HG03175 (cell line): ENCODE measurements around the gene ZNF593OS.

Experiments used
- ATAC-seq: cut with Tn5 transposase; IDR thresholded peaks from one replicate; pipeline ENCODE4 v1.9.1; 2021; ENCODE audit warnings: mild to moderate bottlenecking, moderate library complexity; ENCODE audit not compliant: unreplicated experiment

Gene ZNF593OS

DNA sequence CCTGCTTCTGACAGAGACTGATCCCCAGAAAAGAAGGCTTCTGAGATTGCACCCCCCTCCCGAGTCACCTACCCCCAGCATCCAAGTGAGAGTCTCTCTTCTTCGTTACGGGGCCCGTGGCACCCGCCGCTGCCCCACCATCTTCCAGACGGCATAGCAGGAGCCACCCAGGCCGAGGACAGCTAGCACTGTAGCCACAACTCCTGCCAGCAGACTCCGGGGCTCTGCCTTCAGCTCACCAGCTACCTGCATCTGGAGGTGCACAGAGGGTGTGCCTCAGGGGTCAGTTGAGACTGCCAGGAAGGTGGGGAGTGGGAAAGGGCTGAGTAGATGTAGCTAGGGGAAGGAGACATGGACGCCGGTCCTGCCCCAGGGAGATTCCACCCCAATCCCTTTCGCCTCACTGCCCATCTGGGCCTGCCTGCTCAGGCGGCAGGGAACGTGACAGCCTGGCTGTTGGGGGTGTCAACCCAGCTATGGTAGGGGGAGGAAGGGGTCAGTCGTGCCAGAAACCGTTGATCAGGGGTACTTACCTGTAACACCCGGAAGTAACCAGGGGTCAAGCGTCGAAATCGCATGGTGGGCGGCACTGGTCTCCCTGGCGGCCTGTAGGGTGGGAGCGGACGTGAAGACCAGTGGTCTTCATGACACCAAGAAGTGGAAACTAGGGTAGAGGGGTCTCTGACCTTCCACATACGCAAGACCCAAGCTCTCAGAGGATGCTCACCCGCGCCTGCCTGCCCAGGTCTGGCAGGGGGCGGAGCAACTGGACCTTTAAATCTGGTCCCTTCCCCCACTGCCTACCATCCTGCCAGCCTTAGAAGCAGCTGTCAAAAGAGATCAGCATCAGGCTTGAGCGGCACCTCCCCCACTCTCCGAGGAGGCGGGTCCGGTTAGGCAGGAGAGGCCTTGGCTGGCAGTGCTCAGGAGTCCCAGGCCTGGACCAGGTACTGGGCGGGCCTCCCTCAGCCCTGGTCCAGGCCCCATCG, at the start of gene ZNF593OS:
Gene ZNF593OS (minus strand): TSS at position 749 of the 989 bp plus-strand sequence. CDS start 171 bp downstream, at position 578.
- no peak for ATAC-seq

DNA sequence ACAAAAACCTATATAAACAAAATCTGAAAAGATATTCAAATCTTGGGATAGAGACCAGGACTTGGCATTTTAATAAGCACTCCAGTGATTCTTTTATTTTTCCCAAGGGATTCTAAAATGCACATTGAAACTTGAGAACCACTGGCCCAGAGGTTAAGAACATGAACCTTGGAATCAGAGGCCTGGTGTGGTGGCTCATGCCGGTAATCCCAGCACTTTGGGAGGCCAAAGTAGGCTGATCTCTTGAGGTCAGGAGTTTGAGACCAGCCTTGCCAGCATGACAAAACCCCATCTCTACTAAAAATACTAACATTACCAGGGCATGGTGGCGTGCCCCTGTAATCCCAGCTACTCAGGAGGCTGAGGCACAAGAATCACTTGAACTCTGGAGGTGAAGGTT, 49.5 kb upstream of the ZNF593OS start:
- no peak for ATAC-seq

DNA sequence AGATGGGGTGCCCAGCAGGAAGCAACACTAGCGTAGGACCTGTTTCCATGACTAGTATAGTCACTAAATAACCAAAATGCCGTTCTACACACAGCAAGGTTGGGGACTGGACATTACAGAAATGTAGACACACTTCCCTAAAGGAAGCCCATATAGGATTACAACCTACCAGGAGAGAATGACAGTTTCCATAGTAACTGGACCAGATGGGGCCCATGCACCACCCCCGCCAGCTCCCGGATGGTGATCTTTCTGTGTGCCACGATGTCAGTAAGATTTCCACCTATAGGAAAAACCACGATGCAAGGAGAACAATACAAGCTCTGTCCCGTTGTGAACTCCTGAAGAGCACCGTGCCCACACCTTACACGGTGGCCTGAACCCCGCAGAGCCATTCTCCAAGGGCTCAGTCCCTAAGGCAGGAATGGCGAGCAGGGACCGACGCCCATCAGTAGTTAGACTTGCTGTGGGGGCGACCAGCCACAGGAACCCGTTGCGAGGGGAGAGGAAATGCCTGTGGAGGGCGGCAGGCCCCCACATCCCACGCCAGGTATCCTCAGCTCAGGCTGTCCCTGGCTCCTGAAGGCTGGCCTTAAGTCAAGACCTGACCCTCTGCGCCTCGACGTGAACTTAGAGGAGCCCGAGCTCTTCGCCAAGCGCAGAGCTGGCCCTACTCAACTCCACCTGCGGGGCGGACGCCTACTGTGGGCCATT, 48.7 kb upstream of the ZNF593OS start:
- ATAC-seq: no peak

DNA sequence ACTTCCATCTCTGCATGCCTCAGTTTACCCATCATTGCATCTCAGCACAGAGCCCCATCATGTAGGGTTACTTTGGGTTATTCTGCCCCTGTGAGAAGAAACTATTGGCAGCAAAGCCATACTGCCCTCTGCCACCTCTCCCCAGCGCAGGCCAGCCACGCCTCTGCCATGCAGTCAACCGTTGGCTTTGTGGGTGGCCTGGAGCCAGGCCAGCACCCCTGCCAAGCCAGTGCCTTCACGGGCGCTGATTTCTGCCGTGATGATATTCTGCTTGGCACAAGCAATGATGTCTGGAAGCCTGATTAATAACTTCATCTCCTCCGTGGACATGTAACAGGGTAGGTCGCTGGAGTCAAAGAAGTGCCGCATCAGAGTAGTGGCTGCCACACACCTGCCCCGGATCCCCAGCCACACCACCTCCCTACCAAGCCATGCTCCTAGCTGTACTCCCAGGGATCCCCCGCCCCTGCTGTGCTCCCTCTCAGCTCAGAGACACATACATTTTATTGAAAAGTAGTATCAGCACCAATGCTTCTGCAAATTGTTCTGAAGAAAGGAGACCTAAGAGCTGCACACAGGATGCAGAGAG, 47.4 kb upstream of the ZNF593OS start:
- no peak for ATAC-seq

DNA sequence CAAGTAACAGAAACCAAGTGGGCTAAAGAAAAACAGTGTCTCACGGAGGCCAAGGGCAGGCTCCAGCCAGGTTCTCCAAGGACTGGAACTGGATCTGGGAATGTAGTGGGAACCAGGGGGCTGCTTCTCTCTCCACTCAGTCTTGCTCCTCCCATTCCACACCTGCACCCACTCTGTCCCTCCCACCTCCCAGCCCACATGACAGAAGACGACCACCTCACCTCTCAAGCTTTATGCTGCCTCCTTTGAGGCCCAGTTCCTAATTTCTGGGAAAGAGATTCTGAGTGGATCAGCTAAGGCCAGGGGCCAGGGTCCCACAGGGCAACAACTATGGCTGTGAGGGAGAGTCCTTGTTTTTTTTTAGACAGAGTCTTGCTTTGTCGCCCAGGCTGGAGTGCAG, 43.6 kb upstream of the ZNF593OS start:
- ATAC-seq: no peak

DNA sequence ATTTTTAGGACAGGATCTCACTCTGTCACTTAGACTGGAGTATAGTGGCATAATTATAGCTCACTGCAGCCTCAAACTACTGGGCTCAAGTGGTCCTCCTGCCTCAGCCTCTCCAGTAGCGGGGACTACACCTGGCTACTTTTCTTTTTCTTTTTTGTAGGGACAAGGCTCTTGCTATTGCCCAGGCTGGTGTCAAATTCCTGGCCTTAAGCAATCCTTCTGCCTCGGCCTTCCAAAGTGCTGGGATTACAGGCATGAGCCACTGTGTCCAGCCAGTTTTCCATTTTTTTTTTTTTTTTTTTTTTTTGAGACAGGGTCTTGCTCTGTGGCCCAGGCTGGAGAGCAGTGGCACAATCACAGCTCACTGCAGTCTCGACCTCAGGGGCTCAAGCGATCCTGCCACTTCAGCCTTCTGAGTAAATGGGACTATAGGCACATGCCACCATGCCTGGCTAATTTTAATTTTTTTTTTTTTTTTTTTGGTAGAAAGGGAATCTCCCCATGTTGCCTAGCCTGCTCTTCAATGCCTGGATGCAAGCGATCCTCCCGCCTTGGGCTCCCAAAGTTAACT, 41.8 kb upstream of the ZNF593OS start:
- no peak for ATAC-seq

DNA sequence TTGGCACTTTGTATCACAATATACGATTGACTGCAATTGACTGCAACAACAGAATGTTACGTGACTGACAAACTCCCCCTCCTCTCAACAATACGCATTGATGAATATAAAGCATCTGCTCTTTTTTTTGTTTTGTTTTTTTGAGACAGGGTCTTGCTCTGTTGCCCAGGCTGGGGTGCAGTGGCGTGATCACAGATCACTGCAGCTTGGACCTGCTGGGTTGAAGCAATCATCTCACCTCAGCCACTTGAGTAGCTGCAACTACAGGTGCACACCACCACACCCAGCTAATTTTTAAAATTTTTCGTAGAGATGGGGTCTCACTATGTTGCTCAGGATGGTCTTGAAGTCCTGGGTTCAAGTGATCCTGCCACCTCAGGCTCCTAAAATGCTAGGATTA, 41.1 kb upstream of the ZNF593OS start:
- no peak for ATAC-seq

DNA sequence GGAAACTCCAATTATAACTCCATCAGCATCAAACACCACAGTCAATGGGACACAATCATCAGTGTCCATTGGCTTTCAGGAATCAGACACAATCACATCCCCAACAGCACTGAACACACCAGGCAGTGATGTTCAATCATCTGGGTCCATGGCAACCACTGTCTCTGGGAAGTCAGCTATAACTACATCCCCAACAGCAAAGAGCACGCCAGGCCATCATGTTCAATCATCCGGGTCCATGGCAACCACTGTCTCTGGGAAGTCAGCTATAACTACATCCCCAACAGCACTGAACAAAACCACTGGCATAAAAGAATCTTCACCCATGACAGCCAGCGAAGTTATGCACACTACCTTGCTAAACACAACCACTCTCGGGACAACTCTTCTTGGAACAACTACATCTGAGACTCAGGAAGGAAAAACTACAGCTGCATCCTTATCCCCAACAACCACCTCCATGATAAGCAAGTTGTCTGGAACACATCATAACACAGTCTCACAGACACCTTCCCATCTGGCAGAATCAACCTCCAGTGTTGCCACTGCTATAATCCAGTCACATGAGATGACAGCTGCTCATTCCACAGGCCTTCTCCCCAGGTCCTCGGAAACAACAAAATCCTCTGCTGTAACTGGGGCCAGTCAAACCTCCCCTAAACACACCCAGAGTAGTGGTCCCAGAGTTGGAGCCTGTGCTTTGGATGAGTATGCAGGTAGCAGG, 38.7 kb upstream of the ZNF593OS start:
- ATAC-seq: no peak

DNA sequence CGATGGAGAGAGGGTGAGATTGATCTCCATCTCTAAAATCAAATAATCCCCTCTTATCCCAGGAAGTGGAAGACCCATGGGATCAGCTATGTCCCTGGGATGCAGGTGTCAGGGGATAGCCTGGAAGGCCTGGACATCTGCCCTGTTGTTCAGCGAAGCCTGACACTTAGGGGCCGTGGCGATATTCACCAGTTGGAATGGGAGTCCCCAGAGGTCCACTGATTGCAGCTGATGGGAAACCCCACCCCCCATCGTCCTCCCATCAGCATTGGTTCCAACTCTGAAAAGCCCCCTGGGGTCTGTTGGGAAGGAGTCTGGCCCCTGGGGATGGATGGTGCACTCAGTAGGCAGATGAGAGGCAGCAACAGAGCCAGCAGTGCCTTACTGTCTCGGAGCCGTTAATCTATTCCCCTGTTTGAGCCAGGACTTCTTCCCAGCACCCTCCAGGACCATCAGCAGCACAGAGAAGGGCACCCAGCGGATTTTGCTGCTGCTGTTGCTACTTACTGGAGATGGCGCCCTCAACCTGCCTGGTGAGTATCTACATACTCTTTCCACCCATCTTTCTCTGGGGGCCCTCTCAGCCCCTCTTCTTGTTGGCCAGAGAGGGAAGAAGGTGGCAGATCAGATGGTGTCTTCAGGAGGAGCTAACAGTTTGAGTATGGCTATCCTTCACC, 32.1 kb upstream of the ZNF593OS start:
- no peak for ATAC-seq

DNA sequence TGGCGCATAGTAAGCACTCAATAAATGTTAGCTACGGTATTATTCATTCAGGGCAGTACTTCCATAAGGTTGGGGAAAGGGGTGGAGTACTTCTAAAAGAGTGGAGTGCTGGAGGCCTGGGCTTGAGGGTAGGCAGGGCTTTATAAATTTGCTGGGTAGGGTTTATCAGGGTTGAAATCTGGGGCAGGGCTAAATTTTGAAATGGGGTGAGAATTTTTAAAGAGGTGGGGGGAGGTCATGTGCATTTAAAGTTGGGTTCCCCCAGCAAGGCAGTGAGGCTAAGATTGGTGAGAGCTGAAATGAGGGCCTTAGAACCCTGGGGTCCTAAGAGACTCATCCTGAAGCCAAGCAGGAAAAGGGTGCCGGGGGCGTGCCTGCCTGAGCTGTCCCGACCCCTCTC, 28.8 kb upstream of the ZNF593OS start:
- no peak for ATAC-seq

DNA sequence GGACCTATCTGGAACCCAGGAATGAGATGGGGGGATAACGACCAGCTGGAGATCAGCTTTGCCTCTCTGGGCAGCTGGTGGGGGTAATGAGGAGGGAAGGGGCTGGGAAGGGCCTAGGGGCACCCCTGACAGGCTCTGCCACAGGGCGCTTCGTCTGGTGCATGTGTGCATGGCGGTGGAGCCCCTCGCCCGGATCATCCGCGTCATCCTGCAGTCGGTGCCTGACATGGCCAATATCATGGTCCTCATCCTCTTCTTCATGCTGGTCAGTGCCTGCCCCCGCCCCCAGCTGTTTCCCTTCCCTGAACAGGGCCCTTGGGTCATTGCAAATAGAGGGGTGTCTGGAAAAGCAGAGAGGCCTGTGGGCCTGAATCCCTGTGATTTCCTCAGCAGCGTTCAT, 26.2 kb upstream of the ZNF593OS start:
- no peak for ATAC-seq

DNA sequence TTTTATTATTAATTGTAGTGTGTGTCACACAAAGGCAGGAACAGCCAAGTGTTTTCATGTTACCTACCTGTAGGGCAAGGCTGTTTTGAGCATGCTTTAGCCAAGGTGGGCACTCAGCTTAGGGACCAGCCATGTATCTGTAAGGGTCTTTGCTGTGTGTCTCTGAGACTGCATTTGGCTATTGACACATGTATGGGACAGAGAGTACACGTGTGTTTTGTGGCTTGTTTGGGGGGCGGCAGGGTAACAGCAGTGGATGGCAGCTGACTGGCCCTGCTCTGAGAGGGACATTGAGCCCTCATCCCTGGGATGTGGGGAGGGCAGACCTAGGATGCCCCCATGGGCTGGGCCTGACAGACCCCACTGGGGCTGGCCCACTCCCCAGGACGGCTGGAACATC, 25.7 kb upstream of the ZNF593OS start:
- ATAC-seq: no peak

DNA sequence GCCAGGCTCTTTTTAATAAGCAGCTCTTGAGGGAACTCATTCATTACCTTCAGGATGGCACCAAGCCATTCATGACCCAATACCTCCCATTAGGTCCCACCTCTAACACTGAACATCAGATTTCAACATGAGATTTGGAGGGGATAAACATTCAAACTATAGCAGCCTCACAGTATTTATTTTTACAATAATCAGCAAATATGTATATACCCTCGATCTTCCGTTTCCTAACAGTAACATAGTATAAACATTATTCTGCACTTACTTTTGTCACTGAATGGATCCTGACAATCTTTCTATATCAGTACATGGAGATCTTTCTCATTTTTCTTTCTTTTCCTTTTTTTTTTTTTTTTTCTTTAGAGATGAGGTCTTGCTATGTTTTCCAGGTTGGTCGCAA, 24.2 kb upstream of the ZNF593OS start:
- ATAC-seq: no peak

DNA sequence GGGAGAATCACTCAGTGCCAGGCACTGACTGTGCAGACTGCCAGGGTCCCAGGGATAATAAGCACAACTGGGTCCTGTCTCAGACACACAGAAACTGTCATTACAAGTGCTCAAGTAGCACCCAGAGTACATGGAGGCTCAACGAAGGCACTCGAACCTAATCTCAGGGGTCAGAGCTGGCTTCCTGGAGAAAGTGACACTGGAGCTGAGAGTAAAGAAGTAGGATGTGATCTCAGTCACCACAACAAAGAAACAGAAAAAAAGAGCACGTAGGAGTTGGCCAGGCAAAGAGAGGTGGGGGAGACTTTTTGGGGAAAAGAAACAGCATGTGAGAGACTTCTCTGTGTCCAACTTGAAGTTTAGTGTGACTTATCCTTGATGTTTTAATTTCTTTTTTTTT, 20.1 kb upstream of the ZNF593OS start:
- no peak for ATAC-seq

DNA sequence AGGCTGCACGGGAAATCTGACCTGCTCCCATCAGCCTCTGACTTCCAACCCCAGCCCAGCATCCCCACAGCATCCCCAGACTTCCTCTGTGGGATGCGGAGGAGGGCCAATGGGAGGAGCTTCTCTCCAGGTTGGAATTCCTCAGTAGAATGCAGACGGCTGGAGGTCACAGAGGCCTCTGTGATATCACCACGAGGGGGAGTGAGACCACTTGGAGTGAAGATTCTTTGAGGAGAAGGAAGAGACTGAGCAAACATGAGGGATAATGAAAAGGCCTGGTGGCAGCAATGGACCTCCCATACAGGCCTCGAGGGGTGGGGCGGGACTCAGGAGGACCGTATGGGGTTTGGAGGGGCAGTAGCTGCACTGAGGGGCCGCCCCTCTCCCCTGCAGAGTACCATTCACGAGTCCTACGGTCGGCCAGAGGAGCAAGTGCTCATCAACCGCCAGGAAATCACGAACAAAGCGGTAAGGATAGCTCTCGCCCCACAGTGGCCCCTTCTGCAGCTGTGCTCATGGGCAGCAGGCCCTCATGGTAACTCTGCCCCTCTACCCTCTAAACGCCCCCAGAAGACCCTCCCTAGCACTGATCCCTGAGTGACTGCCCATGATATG, 18.8 kb upstream of the ZNF593OS start, which contains the start of gene CATSPER4:
Gene CATSPER4 (plus strand): TSS at position 230 of the 615 bp plus-strand sequence. CDS start 26 bp downstream, at position 256.
- no peak for ATAC-seq

DNA sequence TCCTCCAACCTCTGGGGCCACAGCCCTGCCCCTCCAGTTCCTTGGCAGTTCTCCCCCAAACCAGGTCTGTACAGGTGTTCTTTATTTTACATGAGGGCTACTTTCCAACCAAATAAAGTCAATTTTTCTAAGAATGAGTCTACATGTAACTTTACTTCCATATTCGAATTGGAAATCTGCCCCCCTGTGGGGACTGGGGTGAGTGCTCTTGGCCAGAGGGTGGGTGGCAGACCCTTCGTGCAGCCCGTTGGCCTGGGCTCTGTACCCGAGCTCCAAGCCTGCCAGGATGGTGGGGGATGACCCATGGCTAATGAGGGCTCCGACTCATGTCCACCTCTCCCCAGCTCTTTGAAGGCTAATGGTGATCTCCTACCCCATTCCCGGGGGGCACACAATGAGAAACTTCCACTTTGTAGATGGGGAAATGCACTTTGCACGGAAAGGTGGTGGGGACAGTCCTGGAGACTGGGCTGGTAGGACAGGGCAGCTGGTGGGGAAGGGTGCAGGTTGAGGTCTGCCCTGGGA, 18.2 kb upstream of the ZNF593OS start:
- ATAC-seq: no peak

DNA sequence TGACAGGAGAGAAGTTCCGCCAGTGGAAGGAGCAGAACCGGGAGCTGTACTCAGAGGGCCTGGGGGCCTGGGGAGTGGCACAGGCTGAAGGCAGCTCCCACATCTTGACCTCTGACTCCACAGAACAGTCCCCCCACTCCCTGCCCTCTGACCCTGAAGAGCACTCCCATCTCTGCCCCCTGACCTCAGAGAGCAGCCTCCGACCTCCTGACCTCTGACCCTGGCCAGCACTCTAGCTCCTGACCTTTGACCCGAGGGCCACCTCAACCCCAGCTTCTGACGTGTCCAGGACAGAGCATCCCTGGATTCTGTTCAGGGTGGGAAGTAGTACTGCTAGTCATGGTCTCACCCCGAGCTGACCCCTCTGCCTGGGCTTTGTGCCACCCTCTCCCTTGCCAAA, 17.7 kb upstream of the ZNF593OS start:
- no peak for ATAC-seq

DNA sequence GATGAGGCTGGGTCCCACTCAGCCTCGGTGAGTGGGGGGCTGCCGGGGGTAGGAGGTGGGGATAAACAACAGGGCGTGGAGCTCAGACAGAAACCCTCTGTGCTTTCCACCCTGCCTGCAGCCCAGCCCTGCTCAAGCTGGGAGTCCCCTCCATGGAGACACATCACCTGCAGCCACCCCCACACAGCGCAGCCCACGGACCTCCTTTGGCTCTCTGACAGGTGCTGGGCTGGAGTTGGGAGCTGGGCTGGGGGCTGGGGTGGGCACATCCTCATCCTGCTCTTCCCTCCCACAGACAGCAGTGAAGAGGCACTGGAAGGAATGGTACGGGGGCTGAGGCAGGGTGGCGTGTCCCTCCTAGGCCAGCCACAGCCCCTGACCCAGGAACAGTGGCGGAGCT, 16.8 kb upstream of the ZNF593OS start:
- no peak for ATAC-seq

DNA sequence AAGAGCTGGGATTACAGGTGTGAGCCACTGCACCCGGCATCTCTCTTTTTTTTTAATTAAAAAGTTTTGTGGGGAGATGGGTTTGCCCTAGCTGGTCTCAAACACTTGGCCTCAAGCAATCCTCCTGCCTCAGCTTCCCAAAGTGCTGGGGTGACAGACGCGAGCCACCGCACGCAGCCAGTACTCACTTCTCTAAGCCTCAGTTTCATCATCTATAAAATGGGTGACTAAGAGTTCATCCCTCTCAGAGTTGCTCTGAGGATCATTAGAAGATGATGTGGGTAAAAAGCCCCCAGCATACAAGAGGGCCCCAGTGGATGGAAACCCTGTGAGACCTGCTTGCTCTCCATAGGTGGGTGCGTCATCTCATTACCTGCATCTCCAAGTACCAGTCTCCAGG, 16.2 kb upstream of the ZNF593OS start:
- no peak for ATAC-seq
